Measurements from ENCODE around the gene SFMBT1. TPM values are rescaled to one million over a fixed set of nuclear protein-coding genes. Genes with fewer than 3 reads are reported as not detected.

The SFMBT1 gene
- total RNA-seq, 1 donor from 2014 or later = 17.3 TPM

DNA sequence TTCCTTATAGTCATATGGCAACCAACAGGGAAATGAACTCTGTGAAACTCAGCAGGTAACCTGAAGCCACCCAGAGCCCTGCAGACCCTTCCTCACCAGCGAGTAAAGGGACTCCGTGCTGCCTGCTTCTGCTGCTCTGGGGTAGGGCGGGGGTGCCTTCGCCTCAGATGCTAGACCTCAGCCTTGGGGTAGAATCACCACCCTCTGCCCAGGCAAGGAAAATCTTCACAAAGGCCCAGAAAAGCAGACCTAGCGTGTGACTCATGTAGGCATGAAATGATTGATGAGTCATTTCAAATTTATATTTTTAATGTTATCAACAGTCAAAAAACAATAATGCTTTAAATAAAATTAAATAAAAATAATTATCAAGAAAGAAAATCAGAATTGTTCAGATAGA is 155.1 kb downstream of the SFMBT1 start:
- H3K27ac ChIP-seq = peak overlapping the region; percentile 31
- DNase-seq (no peak), ATAC-seq (no peak)
- intact Hi-C loops (cut with DNase I) = no loop called here
- no peaks in the 10 kb centered on the region for H3K9me3 ChIP-seq
- H3K4me3 ChIP-seq = no peak overlapping the region
- H3K27me3 ChIP-seq (ENCODE audit: low read depth) = no peaks in the 10 kb centered on the region
- peaks cover 6% of the 10 kb centered on the region for H3K36me3 ChIP-seq
- TF ChIP-seq, protein P1, sequence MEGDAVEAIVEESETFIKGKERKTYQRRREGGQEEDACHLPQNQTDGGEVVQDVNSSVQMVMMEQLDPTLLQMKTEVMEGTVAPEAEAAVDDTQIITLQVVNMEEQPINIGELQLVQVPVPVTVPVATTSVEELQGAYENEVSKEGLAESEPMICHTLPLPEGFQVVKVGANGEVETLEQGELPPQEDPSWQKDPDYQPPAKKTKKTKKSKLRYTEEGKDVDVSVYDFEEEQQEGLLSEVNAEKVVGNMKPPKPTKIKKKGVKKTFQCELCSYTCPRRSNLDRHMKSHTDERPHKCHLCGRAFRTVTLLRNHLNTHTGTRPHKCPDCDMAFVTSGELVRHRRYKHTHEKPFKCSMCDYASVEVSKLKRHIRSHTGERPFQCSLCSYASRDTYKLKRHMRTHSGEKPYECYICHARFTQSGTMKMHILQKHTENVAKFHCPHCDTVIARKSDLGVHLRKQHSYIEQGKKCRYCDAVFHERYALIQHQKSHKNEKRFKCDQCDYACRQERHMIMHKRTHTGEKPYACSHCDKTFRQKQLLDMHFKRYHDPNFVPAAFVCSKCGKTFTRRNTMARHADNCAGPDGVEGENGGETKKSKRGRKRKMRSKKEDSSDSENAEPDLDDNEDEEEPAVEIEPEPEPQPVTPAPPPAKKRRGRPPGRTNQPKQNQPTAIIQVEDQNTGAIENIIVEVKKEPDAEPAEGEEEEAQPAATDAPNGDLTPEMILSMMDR (IDR thresholded peaks at IDR 0.05) = no peak
- peaks cover 73% of the 10 kb centered on the region for H3K4me1 ChIP-seq

- DNase-seq = no peak
- no peaks in the 10 kb centered on the region for H3K9me3 ChIP-seq
- no peak overlapping the region for H3K27ac ChIP-seq
- intact Hi-C loops (cut with DNase I) = no loop called here
- TF ChIP-seq, protein P1 (IDR thresholded peaks at IDR 0.05) = no peak
- no peak for ATAC-seq
- no peak overlapping the region for H3K4me3 ChIP-seq
- peaks cover 14% of the 10 kb centered on the region for H3K36me3 ChIP-seq
- H3K4me1 ChIP-seq = peaks cover 64% of the 10 kb centered on the region
- H3K27me3 ChIP-seq (ENCODE audit: low read depth) = no peaks in the 10 kb centered on the region
Observed at GRCh38 chr3:52889901-52890300, 156.0 kb downstream of the SFMBT1 start.

DNA sequence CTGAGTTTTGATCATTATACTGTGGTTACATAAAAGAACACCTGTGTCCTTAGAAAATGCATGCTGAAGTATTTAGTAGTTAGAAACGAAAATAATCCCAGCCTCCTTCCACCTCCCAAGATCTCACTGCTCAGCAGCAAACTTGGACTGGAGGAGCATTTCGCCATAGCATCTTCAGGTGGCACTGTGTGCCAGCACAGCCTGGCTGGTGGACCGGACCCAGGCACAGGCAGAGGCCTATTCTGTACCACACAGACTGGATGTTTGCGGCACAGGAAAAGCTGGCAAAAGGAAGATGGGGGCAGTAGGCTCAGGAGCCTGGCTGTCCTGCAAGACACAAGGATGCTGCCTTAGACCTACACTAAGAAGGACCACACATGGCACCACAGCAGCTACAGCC is 158.7 kb downstream of the SFMBT1 start:
- DNase-seq = no peak
- Histone ChIP-seq H3K27me3 (ENCODE audit: low read depth) (no peaks in the 10 kb centered on the region), H3K36me3 (peaks cover 14% of the 10 kb centered on the region), H3K27ac (no peak overlapping the region), H3K9me3 (no peaks in the 10 kb centered on the region), H3K4me3 (no peak overlapping the region), H3K4me1 (peaks cover 39% of the 10 kb centered on the region)
- intact Hi-C loops (cut with DNase I) = no loop called here
- TF ChIP-seq, protein P1 (IDR thresholded peaks at IDR 0.05) = no peak
- ATAC-seq = no peak

DNA sequence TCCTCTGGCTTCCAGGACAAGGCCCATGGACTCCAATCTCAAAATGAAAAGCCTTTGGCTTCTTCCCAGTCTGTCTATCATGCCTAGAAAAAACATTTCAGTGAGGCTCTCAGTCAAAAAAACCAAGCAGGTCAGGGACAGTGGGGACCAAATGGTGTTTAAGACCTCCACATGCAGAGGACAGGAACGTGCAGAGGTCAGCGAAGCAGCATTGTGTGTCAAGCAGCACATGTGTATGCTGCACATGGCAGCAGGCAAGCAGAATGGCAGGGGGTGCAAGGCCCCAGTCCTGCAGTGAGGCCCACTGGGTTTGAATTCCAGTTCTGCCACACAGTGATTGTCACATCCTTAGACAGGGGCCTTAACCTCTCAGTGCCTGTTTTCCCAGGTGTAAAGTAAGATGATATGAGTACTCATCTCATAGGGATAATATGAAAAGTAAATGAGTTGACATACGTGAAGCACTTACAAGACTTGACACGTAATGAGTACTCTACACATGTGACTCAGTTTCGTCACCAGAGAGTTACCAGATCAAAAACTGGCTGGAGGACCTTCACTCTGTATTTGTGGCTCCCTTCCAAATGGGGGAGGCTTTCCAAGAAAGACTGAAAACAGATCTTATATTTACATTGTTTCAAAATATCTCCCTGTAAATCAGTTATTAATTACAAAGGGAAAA is 159.7 kb downstream of the SFMBT1 start:
- Histone ChIP-seq H3K4me3 (no peak overlapping the region), H3K27ac (no peak overlapping the region), H3K27me3 (ENCODE audit: low read depth) (no peaks in the 10 kb centered on the region), H3K4me1 (peaks cover 29% of the 10 kb centered on the region), H3K9me3 (no peaks in the 10 kb centered on the region), H3K36me3 (peaks cover 14% of the 10 kb centered on the region)
- TF ChIP-seq, protein P1 (IDR thresholded peaks at IDR 0.05) = no peak
- no peak for DNase-seq
- no peak for ATAC-seq
- intact Hi-C loops (cut with DNase I) = no loop called here

- Histone ChIP-seq H3K9me3 (no peaks in the 10 kb centered on the region), H3K4me1 (peaks cover 13% of the 10 kb centered on the region), H3K27me3 (ENCODE audit: low read depth) (no peaks in the 10 kb centered on the region), H3K27ac (no peak overlapping the region), H3K36me3 (peaks cover 14% of the 10 kb centered on the region), H3K4me3 (no peak overlapping the region)
- intact Hi-C loops (cut with DNase I) = no loop called here
- ATAC-seq = peak in 1 of 2 donors; percentile 53
- DNase-seq = no peak
- TF ChIP-seq, protein P1 (IDR thresholded peaks at IDR 0.05) = no peak
Observed at GRCh38 chr3:52882377-52882776, 163.5 kb downstream of the SFMBT1 start.

All from lower lobe of right lung (tissue), 2 donors.